Measurements from ENCODE around the gene DIAPH1.

Gene DIAPH1

GRCh38 chr5:141485321-141486055 lies 133.3 kb downstream of the DIAPH1 start:
- DNase-seq (ENCODE audit: low read depth in 2 of 3, low spot score in 2 of 3) = no peak

GRCh38 chr5:141484641-141485311 lies 134.0 kb downstream of the DIAPH1 start, which contains the start of gene PCDHGC4:
PCDHGC4 (plus strand) TSS chr5:141485030; CDS start chr5:141485174, 144 bp downstream.
- DNase-seq (ENCODE audit: low read depth in 2 of 3, low spot score in 2 of 3) = no peak

GRCh38 chr5:141484310-141484640 lies 134.5 kb downstream of the DIAPH1 start:
- DNase-seq (ENCODE audit: low read depth in 2 of 3, low spot score in 2 of 3) = no peak

GRCh38 chr5:141483902-141484301 lies 134.9 kb downstream of the DIAPH1 start:
- no peak for DNase-seq (ENCODE audit: low read depth in 2 of 3, low spot score in 2 of 3)

GRCh38 chr5:141479776-141480175 lies 139.0 kb downstream of the DIAPH1 start:
- DNase-seq (ENCODE audit: low read depth in 2 of 3, low spot score in 2 of 3) = no peak

- DNase-seq (ENCODE audit: low read depth in 2 of 3, low spot score in 2 of 3) = no peak
Measured at GRCh38 chr5:141478321-141478945, 140.4 kb downstream of the DIAPH1 start.

GRCh38 chr5:141477815-141478214 lies 141.0 kb downstream of the DIAPH1 start:
- no peak for DNase-seq (ENCODE audit: low read depth in 2 of 3, low spot score in 2 of 3)

- DNase-seq (ENCODE audit: low read depth in 2 of 3, low spot score in 2 of 3) = no peak
Measured at GRCh38 chr5:141477044-141477575, 141.7 kb downstream of the DIAPH1 start.

GRCh38 chr5:141476132-141476911 lies 142.5 kb downstream of the DIAPH1 start:
- DNase-seq (ENCODE audit: low read depth in 2 of 3, low spot score in 2 of 3) = no peak

GRCh38 chr5:141475625-141476131 lies 143.1 kb downstream of the DIAPH1 start, which contains the start of gene PCDHGC3:
PCDHGC3 (plus strand) TSS chr5:141475966; CDS start chr5:141476117, 151 bp downstream.
- DNase-seq (ENCODE audit: low read depth in 2 of 3, low spot score in 2 of 3) = no peak

GRCh38 chr5:141465351-141465750 lies 153.4 kb downstream of the DIAPH1 start:
- DNase-seq (ENCODE audit: low read depth in 2 of 3, low spot score in 2 of 3) = no peak
